Measurements from ENCODE around the gene TRIM37. TPM values are rescaled to one million over a fixed set of nuclear protein-coding genes. Genes with fewer than 3 reads are reported as not detected.

The TRIM37 gene
- total RNA-seq, 1 donor from 2014 or later, result 22.9 TPM

GRCh38 chr17:58970609-58971450, 135.8 kb downstream of the TRIM37 start:
- no peak overlapping the region for H3K4me3 ChIP-seq (ENCODE audit: low read depth, low read length)
- DNase-seq (ENCODE audit: low read depth), result no peak
- TF ChIP-seq, protein P1, sequence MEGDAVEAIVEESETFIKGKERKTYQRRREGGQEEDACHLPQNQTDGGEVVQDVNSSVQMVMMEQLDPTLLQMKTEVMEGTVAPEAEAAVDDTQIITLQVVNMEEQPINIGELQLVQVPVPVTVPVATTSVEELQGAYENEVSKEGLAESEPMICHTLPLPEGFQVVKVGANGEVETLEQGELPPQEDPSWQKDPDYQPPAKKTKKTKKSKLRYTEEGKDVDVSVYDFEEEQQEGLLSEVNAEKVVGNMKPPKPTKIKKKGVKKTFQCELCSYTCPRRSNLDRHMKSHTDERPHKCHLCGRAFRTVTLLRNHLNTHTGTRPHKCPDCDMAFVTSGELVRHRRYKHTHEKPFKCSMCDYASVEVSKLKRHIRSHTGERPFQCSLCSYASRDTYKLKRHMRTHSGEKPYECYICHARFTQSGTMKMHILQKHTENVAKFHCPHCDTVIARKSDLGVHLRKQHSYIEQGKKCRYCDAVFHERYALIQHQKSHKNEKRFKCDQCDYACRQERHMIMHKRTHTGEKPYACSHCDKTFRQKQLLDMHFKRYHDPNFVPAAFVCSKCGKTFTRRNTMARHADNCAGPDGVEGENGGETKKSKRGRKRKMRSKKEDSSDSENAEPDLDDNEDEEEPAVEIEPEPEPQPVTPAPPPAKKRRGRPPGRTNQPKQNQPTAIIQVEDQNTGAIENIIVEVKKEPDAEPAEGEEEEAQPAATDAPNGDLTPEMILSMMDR (conservative IDR thresholded peaks at IDR 0.05; ENCODE audit: low read depth, low read length), result no peak

GRCh38 chr17:58969612-58970011, 137.1 kb downstream of the TRIM37 start:
- no peak overlapping the region for H3K4me3 ChIP-seq (ENCODE audit: low read depth, low read length)
- no peak for DNase-seq (ENCODE audit: low read depth)
- TF ChIP-seq, protein P1 (conservative IDR thresholded peaks at IDR 0.05; ENCODE audit: low read depth, low read length), result no peak

- TF ChIP-seq, protein P1 (conservative IDR thresholded peaks at IDR 0.05; ENCODE audit: low read depth, low read length), result no peak
- DNase-seq (ENCODE audit: low read depth), result peak; percentile 63
- no peak overlapping the region for H3K4me3 ChIP-seq (ENCODE audit: low read depth, low read length)
These were observed 137.5 kb downstream of the TRIM37 start for GRCh38 chr17:58969156-58969555.

DNA sequence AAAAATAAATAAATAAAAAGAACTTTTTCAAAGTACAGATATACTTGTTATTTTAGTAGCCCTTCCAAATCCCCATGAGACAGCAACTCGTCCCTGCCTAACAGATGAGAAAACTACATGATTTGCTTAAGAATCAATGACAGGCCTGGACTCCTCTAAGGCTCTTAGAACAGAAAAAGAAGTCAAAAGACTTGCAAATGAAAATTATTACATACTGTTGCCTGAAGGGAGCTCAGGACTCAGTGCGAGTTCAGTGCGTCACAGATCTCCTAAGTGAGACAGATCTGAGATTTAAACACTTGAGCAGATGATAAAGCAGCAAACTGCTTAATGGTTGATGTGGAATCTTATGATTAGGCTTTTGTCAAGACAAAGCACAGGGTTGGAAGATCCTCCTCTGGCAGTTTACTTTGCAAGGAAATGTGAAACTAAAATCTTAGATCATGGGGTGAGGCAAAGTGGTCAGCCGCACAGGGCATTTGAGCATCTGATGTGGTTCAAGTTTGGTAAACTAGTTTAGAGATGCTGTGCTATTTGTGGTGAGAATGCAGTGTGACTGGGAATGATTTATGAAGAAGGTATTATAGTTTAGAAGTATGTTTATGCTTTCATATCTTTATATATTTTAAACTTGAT, 138.1 kb downstream of the TRIM37 start:
- DNase-seq (ENCODE audit: low read depth), result no peak
- TF ChIP-seq, protein P1 (conservative IDR thresholded peaks at IDR 0.05; ENCODE audit: low read depth, low read length), result no peak
- H3K4me3 ChIP-seq (ENCODE audit: low read depth, low read length), result no peak overlapping the region

DNA sequence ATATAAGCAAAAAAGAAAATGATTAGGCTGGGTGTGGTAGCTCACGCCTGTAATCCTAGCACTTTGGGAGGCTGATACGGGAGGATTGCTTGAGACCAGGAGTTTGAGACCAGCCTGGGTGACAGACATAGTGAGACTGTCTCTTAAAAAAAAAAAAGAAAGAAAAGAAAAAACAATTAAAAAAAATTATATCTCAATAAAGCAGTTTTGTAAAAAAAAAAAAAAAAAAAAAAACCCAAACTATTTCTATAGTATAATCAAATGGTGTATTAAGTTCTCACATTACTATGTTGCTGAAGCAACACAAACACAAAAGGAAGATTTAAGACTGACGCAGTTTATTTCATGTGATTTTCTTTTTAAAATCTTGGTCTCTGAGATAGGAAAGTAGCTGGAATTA, 140.5 kb downstream of the TRIM37 start:
- H3K4me3 ChIP-seq (ENCODE audit: low read depth, low read length), result no peak overlapping the region
- TF ChIP-seq, protein P1 (conservative IDR thresholded peaks at IDR 0.05; ENCODE audit: low read depth, low read length), result no peak
- no peak for DNase-seq (ENCODE audit: low read depth)

- DNase-seq (ENCODE audit: low read depth), result no peak
These were observed 141.5 kb downstream of the TRIM37 start for GRCh38 chr17:58965221-58965620.

More at GRCh38 chr17:58965221-58965620, 141.5 kb downstream of the TRIM37 start:
- TF ChIP-seq, protein P1 (conservative IDR thresholded peaks at IDR 0.05; ENCODE audit: low read depth, low read length), result no peak
- no peak overlapping the region for H3K4me3 ChIP-seq (ENCODE audit: low read depth, low read length)

Data from epithelial cell of proximal tubule (primary cell).